Psoas muscle (tissue), 8 donors: ENCODE data around the gene GNB1L. TPM values are rescaled to one million over a fixed set of nuclear protein-coding genes. Genes with fewer than 3 reads are reported as not detected.

Experiments used
- ATAC-seq, 4 donors: fragments of 200-7000 bp; cut with Tn5 transposase; one replicate each; pipeline ENCODE4 v1.9.1; 2020; ENCODE audit warnings: moderate library complexity in 3 of 4, mild to moderate bottlenecking in 2 of 4
- DNase-seq, 2 donors: peaks; one replicate each; pipeline ENCODE4 v3.0.0-alpha.2; 2020
- H3K27ac ChIP-seq: fragments of 200-600 bp; one replicate; pipeline ENCODE4 v1.8.0; 2022
- H3K27me3 ChIP-seq, 3 donors: fragments of 200-600 bp in 1 of 3; one replicate each; pipeline versions ENCODE4 v1.6.1 to v1.8.0; 2013 to 2022; ENCODE audit warnings: low read length in 2 of 3, mild to moderate bottlenecking in 2 of 3, moderate library complexity in 1 of 3; ENCODE audit not compliant: insufficient read depth in 3 of 3
- H3K36me3 ChIP-seq, 2 donors: fragments of 200-600 bp in 1 of 2; one replicate each; pipeline versions ENCODE4 v1.6.1 to v1.8.0; 2013 to 2022; ENCODE audit warnings: low read depth in 1 of 2, mild to moderate bottlenecking in 1 of 2, moderate library complexity in 1 of 2; ENCODE audit not compliant: insufficient read depth in 1 of 2
- H3K4me1 ChIP-seq: fragments of 200-600 bp; one replicate; pipeline ENCODE4 v1.8.0; 2022
- H3K4me3 ChIP-seq: fragments of 200-600 bp; one replicate; pipeline ENCODE4 v1.8.0; 2022; ENCODE audit warnings: mild to moderate bottlenecking
- H3K9me3 ChIP-seq: fragments of 200-600 bp; one replicate; pipeline ENCODE4 v1.8.0; 2022
- CTCF ChIP-seq: fragments of 200-600 bp; IDR thresholded peaks from one replicate; pipeline ENCODE4 v1.8.0; 2022; ENCODE audit warnings: antibody characterized with exemption
- WGBS, 3 donors: extraction: QIAGEN DNeasy Blood & Tissue Kit; methylation state at CpG; one replicate each; pipeline versions ENCODE4 v1.1.6 to v1.1.7; 2013; 5-methylcytosine and 5-hydroxymethylcytosine counted together
- intact Hi-C, 2 donors: fragments of 100-400 bp; cut with DNase I; formaldehyde crosslinking; loops; one replicate each; pipeline versions ENCODE4 v1.11.0 to v1.14.2; 2022
- polyA plus RNA-seq, 3 donors: library from polyadenylated mRNA; stranded (reverse); fragments of 200-250 nt; gene quantifications; one replicate each; pipeline ENCODE4 v1.2.3, GENCODE V29; 2013
- total RNA-seq, 4 donors: library from RNA; stranded (reverse); fragmentation: NEBNext Ultra II Directional in 2 of 4; extraction: Animal tissue kit (Norgen Biotek cat#: 25700) in 2 of 4; gene quantifications; one replicate each; pipeline versions ENCODE4 v1.2.1 to v1.2.4, GENCODE V29; 2021 to 2023
- donor health status: healthy with polysubstance abuse.
- donor health status: DM: no; HTN: no; CAD: no; lungs with moderate emphysema.
- donor health status: Bipolar disorder and iron deficiency.
- donor health status: healthy.
- donor health status: DM: yes; HTN: yes; CAD: no.
- donor health status: DM: no; HTN: no; CAD: no.
- donor health status: DM: no; HTN: no; CAD: no.
- donor health status: DM: yes; HTN: yes; CAD: no.

Gene GNB1L
- total and polyA plus RNA-seq, 7 donors, result 1.5 to 7.6 (median 3.3) TPM

- no peak for TF ChIP-seq CTCF
- no peaks in the 10 kb centered on the region for H3K4me1 ChIP-seq
- H3K9me3 ChIP-seq, result no peaks in the 10 kb centered on the region
- no peak overlapping the region for H3K4me3 ChIP-seq
- H3K27ac ChIP-seq, result no peak overlapping the region
- no peak for ATAC-seq
- intact Hi-C loops, result no loop called here
- H3K36me3 ChIP-seq, result peaks cover 0 to 4% of the 10 kb centered on the region in 2 donors
- peak; percentile 3 to 30 for DNase-seq
- WGBS, 3 donors, result 70 to 73% (median 72%) methylated on average over 9 of the region's 9 CpGs
- H3K27me3 ChIP-seq, result peaks cover 0 to 5% (median 1%) of the 10 kb centered on the region in 3 donors
Observed at GRCh38 chr22:19773470-19774040, 81.1 kb downstream of the GNB1L start.

GRCh38 chr22:19772673-19773469, 81.8 kb downstream of the GNB1L start:
- ATAC-seq, result no peak
- H3K4me1 ChIP-seq, result no peaks in the 10 kb centered on the region
- WGBS, 3 donors, result 71 to 78% (median 75%) methylated on average over 25 of the region's 25 CpGs
- H3K9me3 ChIP-seq, result no peaks in the 10 kb centered on the region
- no peak overlapping the region for H3K4me3 ChIP-seq
- no peak for TF ChIP-seq CTCF
- peak; percentile 5 to 47 for DNase-seq
- H3K36me3 ChIP-seq, result peaks cover 0 to 4% of the 10 kb centered on the region in 2 donors
- H3K27me3 ChIP-seq, result peaks cover 0 to 8% (median 1%) of the 10 kb centered on the region in 3 donors
- H3K27ac ChIP-seq, result no peak overlapping the region
- intact Hi-C loops, result no loop called here

- Histone ChIP-seq H3K9me3 (no peaks in the 10 kb centered on the region), H3K27me3 (peaks cover 0 to 12% (median 1%) of the 10 kb centered on the region in 3 donors), H3K4me3 (no peak overlapping the region), H3K4me1 (no peaks in the 10 kb centered on the region), H3K36me3 (peaks cover 0 to 8% of the 10 kb centered on the region in 2 donors), H3K27ac (no peak overlapping the region)
- ATAC-seq, result no peak
- 70 to 78% (median 71%) methylated on average over 4 of the region's 4 CpGs for WGBS, 3 donors
- intact Hi-C loops, result no loop called here
- no peak for TF ChIP-seq CTCF
- DNase-seq, result no peak
Observed at GRCh38 chr22:19772422-19772672, 82.3 kb downstream of the GNB1L start.

GRCh38 chr22:19770349-19771220, 84.1 kb downstream of the GNB1L start:
- intact Hi-C loops, result no loop called here
- H3K27me3 ChIP-seq, result peaks cover 0 to 13% (median 1%) of the 10 kb centered on the region in 3 donors

More at GRCh38 chr22:19770349-19771220, 84.1 kb downstream of the GNB1L start:
- Histone ChIP-seq H3K4me3 (no peak overlapping the region), H3K36me3 (peaks cover 0 to 11% of the 10 kb centered on the region in 2 donors), H3K27ac (no peak overlapping the region), H3K4me1 (no peaks in the 10 kb centered on the region), H3K9me3 (no peaks in the 10 kb centered on the region)
- 86 to 89% (median 88%) methylated on average over 25 of the region's 25 CpGs for whole genome bisulfite sequencing, 3 donors
- DNase-seq, result peak; percentile 7 to 40
- ATAC-seq, result no peak
- no peak for TF ChIP-seq CTCF
